ENCODE data around the gene ARHGAP15. TPM values are rescaled to one million over a fixed set of nuclear protein-coding genes. Genes with fewer than 3 reads are reported as not detected.

The ARHGAP15 gene
- total and polyA plus RNA-seq, 2 donors (not counting 1 experiment from before 2014, with no cell fraction given) = 0.07 TPM; not detected in 1

DNA sequence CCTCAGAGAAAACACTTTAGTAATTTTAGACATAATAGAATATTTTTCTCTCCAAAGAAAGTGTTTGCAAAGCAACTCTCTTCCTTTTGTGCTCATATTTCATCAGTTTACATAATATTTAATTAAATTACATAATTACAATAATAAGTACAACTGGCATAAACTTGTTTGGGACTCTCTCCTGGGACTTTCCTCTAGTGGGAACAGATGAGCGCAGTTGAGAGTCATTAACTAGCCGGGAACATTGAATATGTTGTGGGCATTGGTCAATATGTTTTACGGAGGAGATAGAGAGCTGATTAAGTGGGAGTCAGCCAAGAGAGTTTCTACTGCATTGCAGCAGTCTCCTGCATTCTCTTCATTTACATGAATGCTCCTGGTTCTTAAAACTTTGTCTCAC, 607.7 kb downstream of the ARHGAP15 start:
- TF ChIP-seq, protein P1, sequence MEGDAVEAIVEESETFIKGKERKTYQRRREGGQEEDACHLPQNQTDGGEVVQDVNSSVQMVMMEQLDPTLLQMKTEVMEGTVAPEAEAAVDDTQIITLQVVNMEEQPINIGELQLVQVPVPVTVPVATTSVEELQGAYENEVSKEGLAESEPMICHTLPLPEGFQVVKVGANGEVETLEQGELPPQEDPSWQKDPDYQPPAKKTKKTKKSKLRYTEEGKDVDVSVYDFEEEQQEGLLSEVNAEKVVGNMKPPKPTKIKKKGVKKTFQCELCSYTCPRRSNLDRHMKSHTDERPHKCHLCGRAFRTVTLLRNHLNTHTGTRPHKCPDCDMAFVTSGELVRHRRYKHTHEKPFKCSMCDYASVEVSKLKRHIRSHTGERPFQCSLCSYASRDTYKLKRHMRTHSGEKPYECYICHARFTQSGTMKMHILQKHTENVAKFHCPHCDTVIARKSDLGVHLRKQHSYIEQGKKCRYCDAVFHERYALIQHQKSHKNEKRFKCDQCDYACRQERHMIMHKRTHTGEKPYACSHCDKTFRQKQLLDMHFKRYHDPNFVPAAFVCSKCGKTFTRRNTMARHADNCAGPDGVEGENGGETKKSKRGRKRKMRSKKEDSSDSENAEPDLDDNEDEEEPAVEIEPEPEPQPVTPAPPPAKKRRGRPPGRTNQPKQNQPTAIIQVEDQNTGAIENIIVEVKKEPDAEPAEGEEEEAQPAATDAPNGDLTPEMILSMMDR (conservative IDR thresholded peaks at IDR 0.05 in 1 of 2, IDR thresholded peaks at IDR 0.05 in 1 of 2; ENCODE audit: low read depth in 1 of 2, low read length in 2 of 2) = no peak
- TF ChIP-seq EZH2 (IDR thresholded peaks at IDR 0.05; ENCODE audit: low read length, missing control alignments) = no peak
- no peak for DNase-seq (ENCODE audit: low read depth in 2 of 2)
- H3K27me3 ChIP-seq (ENCODE audit: control insufficient read depth, insufficient read depth, low read length) = no peaks in the 10 kb centered on the region

DNA sequence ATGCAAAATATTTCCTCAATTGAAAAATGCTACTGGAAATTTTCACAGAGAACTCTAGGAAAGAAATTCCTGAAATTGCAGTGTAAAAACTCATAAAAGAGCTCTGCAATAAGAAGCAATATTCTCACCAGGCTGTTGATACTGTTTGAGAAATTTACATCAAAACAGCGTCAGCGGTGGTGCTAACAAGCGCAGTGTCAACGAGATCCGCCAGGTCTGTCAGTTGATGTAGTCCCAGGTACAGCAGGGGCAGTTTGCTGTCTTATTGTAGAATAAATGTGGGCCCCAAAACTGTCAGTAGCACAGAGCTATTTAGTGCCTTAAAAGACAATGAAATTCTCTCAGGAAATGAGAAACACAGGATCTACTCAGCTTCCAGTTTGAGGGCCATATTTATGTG, 611.2 kb downstream of the ARHGAP15 start:
- no peaks in the 10 kb centered on the region for H4K20me1 ChIP-seq (ENCODE audit: control insufficient read depth, extremely low read depth, insufficient read depth, low read length)
- no peak overlapping the region for H3K4me3 ChIP-seq (replicated peaks in 1 of 4; ENCODE audit: control extremely low read depth in 1 of 4, insufficient read depth in 1 of 4, low read depth in 3 of 4, low read length in 4 of 4)
- no peak overlapping the region for H3K9ac ChIP-seq (ENCODE audit: insufficient read depth, low read length)
- H3K79me2 ChIP-seq (ENCODE audit: control insufficient read depth, insufficient read depth, low read length) = no peaks in the 10 kb centered on the region
- H3K9me3 ChIP-seq (ENCODE audit: control insufficient read depth, insufficient read depth, low read depth, low read length) = no peaks in the 10 kb centered on the region
- no peaks in the 10 kb centered on the region for H3K27me3 ChIP-seq (ENCODE audit: control insufficient read depth, insufficient read depth, low read length)
- H3K4me1 ChIP-seq (ENCODE audit: control insufficient read depth, extremely low read depth, insufficient read depth, low read length) = no peaks in the 10 kb centered on the region
- no peaks in the 10 kb centered on the region for H3K36me3 ChIP-seq (ENCODE audit: control insufficient read depth, insufficient read depth, low read length)
- no peak for DNase-seq (ENCODE audit: low read depth in 2 of 2)
- TF ChIP-seq EZH2 (IDR thresholded peaks at IDR 0.05; ENCODE audit: low read length, missing control alignments) = no peak
- TF ChIP-seq, protein P1 (conservative IDR thresholded peaks at IDR 0.05 in 1 of 2, IDR thresholded peaks at IDR 0.05 in 1 of 2; ENCODE audit: low read depth in 1 of 2, low read length in 2 of 2) = no peak
- H3K27ac ChIP-seq (ENCODE audit: insufficient read depth, low read length) = no peak overlapping the region
- no peak overlapping the region for H2AFZ ChIP-seq (ENCODE audit: low read length)
- H3K4me2 ChIP-seq (ENCODE audit: extremely low read depth, insufficient read depth, low read length) = no peak overlapping the region

More for the DNA sequence above, 607.7 kb downstream of the ARHGAP15 start:
- H3K36me3 ChIP-seq (ENCODE audit: control insufficient read depth, insufficient read depth, low read length) = no peaks in the 10 kb centered on the region
- H3K9me3 ChIP-seq (ENCODE audit: control insufficient read depth, insufficient read depth, low read depth, low read length) = no peaks in the 10 kb centered on the region
- no peak overlapping the region for H3K9ac ChIP-seq (ENCODE audit: insufficient read depth, low read length)
- no peak overlapping the region for H2AFZ ChIP-seq (ENCODE audit: low read length)
- no peaks in the 10 kb centered on the region for H4K20me1 ChIP-seq (ENCODE audit: control insufficient read depth, extremely low read depth, insufficient read depth, low read length)
- no peaks in the 10 kb centered on the region for H3K79me2 ChIP-seq (ENCODE audit: control insufficient read depth, insufficient read depth, low read length)
- H3K27ac ChIP-seq (ENCODE audit: insufficient read depth, low read length) = no peak overlapping the region
- no peak overlapping the region for H3K4me3 ChIP-seq (replicated peaks in 1 of 4; ENCODE audit: control extremely low read depth in 1 of 4, insufficient read depth in 1 of 4, low read depth in 3 of 4, low read length in 4 of 4)
- H3K4me1 ChIP-seq (ENCODE audit: control insufficient read depth, extremely low read depth, insufficient read depth, low read length) = no peaks in the 10 kb centered on the region
- H3K4me2 ChIP-seq (ENCODE audit: extremely low read depth, insufficient read depth, low read length) = no peak overlapping the region

DNA sequence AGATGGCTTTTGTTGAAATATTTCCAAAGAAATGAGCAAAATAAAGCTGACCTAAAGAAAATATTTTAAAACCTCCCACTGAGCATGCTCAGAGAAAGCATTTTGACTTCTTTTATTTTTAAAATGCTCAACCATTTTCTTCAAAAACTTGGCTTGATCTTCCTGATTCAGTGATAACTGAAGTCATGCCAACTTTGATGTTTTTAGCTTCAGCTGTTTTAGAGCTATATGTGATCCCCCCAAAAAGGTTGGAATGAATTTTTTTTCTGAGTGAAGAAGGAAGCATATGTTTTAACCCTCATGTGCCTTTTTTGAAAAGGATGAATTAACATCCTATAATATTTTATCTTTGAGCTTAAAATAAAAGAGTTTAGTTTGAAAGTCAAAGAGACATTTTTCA, 612.0 kb downstream of the ARHGAP15 start:
- TF ChIP-seq, protein P1 (conservative IDR thresholded peaks at IDR 0.05 in 1 of 2, IDR thresholded peaks at IDR 0.05 in 1 of 2; ENCODE audit: low read depth in 1 of 2, low read length in 2 of 2) = no peak
- no peaks in the 10 kb centered on the region for H3K79me2 ChIP-seq (ENCODE audit: control insufficient read depth, insufficient read depth, low read length)

More for the DNA sequence above, 612.0 kb downstream of the ARHGAP15 start:
- Histone ChIP-seq H3K36me3 (ENCODE audit: control insufficient read depth, insufficient read depth, low read length) (no peaks in the 10 kb centered on the region), H3K4me3 (replicated peaks in 1 of 4; ENCODE audit: control extremely low read depth in 1 of 4, insufficient read depth in 1 of 4, low read depth in 3 of 4, low read length in 4 of 4) (no peak overlapping the region), H3K4me1 (ENCODE audit: control insufficient read depth, extremely low read depth, insufficient read depth, low read length) (no peaks in the 10 kb centered on the region), H2AFZ (ENCODE audit: low read length) (no peak overlapping the region), H3K9me3 (ENCODE audit: control insufficient read depth, insufficient read depth, low read depth, low read length) (no peaks in the 10 kb centered on the region), H4K20me1 (ENCODE audit: control insufficient read depth, extremely low read depth, insufficient read depth, low read length) (no peaks in the 10 kb centered on the region), H3K4me2 (ENCODE audit: extremely low read depth, insufficient read depth, low read length) (no peak overlapping the region), H3K9ac (ENCODE audit: insufficient read depth, low read length) (no peak overlapping the region), H3K27ac (ENCODE audit: insufficient read depth, low read length) (no peak overlapping the region), H3K27me3 (ENCODE audit: control insufficient read depth, insufficient read depth, low read length) (no peaks in the 10 kb centered on the region)
- no peak for DNase-seq (ENCODE audit: low read depth in 2 of 2)

Data from fibroblast of lung (primary cell).